Amniotic stem cell (primary cell): ENCODE data around the gene PDLIM4.

ENCODE experiments used
- DNase-seq: peaks from one replicate; lab custom pipeline; 2025; lab: John Stamatoyannopoulos, UW

PDLIM4 gene

DNA sequence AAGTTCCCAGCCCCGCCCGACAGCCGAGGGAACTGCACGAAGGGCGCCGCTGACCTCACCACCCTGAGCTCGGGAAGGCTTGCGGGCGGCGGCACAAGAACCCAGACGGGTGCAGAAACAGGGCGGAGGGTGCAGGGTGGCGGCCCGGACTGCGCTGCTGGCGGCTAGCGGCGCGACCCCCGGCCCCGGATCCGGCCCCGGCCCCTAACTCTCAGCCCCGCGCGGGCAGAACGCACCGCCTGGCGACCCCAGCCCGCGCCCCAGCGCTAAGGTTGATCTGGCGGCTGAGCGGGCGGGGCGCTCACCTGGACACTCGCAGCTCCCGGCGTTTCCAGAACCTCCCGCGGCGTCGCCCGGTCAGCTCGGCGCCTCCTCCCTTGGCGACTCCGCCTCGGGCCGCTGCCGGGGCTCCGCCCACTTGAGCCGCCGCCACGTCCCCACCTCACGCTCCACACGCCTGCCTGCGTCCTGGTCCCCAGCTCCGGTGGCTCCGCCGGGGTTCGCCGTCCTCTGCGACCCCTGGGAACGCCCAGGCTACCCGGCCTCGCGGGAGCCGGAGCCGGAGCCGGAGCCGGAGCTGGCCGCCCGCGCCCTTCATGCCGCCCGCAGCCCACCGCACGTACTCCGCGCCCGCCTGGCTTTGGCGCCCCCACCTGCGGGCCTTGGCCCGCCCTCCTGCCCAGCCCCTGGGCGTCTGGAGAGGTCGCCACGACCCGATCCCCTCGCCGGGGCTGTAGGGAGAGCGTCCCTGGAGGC lies 29.8 kb upstream of the PDLIM4 start, which contains the start of gene P4HA2:
Gene P4HA2 (minus strand): TSS at position 369 of the 756 bp plus-strand sequence. CDS start 9,227 bp downstream, outside the sequence.
- DNase-seq, result peak; percentile 56

DNA sequence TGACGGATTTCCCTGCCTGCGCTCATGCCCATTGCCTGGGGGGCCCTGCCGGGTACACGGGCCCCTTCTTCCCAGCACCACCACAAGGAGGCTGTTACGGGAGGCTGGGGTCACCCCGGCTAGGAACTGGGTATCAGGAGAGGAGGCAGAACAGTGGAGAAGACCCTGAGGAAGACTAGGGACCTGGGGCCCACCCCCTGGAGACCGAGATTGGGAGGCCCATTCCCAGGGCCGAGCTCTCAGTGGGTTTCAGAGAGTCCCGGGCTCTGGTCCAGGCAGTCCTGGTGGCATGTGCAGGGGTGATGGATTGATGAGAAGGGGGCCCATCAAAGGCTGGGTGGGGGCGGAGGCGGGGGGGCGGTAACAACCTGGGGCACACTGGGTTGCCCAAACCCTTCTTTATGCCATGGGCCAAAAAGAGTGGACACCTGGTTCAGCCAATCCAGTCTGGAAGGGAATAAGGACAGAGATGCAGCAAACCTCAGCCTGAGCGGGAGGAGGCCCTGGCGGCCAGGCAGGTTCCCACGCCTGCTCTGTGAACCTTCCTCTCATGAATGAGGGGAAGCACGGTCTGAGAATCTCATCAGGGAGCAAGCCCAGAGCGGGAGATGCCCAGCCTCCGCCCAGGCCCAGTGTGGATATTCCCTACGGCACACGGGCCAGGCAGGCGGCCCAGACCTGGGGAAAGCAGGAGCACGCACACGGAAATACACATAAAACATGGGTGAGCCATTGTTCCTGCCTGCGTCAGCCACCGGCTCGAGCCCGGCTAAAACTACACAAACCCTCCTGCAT lies 29.1 kb upstream of the PDLIM4 start:
- no peak for DNase-seq

DNA sequence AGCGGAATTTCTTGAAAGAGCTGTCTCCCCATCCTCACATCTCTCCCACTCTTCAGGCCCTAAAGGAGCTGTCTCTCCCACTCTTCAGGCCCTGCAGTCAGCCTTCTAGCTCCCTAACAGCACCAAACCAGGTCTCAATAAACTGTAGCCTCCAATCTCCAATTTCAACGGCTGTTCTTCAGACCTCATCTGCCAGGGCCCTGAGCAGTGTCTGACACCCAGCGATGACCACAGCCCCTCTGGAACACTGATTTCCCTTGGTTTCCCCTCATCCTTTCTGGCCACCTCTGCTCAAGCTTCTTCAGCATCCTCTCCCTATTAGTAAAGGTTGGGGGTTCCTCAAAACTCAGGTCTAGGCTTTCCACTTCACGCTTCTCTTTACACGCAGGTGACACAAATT lies 28.3 kb upstream of the PDLIM4 start:
- DNase-seq, result no peak

DNA sequence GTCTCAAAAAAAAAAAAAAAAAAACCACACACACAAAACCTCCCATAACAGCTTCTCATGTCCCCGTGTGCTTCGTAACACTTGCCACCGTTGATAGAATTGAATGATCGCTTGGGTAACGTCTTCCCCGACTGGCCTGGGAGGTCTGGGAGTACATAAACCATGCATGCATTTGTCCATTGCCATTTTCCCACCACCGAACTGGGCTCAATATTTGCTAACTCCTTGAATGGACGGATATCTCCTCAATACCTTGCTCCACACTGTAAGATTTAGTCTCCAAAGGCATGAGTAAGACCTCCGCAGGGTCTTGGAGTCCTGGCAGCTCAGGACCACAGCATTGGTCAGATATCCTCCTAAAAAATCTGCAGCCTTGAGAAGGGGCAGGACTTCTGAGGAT lies 26.6 kb upstream of the PDLIM4 start:
- no peak for DNase-seq

DNA sequence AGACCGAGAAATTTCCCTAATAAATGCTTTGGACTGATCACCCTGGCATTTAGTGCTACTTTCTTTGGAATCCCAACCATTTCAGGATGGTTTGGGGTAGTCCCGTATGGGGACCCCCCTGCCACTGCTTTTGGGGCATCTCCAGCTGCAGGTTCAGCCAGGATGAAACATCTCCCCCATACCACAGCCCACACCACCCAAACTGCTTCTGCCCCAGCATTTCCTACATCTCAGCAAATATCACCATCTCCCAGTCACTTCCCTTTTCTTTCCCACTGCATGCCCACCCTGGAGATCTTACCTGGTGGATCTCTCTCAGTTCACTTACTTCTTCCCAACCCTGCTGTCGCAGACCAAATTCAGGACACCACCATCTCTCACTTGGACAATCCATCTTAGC lies 25.0 kb upstream of the PDLIM4 start:
- no peak for DNase-seq

DNA sequence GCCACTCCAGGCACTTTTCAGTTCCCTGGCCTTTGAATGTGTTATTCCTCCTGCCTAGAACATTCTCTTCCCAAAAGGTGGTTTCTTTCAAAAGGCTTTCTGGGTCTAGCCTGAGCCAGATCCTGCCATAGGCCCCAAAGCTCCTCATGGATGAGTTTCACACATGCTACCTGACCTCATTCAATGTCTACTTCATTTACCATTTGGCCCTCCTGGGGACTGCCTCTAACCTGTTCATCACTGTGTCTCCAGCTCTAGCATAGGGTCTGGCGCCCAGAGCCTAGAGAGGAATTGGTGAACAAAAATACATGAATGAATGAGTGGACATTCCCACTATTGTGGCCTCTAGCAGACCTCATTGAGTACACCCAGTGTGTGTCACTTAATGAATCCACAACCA lies 24.4 kb upstream of the PDLIM4 start:
- DNase-seq, result no peak

DNA sequence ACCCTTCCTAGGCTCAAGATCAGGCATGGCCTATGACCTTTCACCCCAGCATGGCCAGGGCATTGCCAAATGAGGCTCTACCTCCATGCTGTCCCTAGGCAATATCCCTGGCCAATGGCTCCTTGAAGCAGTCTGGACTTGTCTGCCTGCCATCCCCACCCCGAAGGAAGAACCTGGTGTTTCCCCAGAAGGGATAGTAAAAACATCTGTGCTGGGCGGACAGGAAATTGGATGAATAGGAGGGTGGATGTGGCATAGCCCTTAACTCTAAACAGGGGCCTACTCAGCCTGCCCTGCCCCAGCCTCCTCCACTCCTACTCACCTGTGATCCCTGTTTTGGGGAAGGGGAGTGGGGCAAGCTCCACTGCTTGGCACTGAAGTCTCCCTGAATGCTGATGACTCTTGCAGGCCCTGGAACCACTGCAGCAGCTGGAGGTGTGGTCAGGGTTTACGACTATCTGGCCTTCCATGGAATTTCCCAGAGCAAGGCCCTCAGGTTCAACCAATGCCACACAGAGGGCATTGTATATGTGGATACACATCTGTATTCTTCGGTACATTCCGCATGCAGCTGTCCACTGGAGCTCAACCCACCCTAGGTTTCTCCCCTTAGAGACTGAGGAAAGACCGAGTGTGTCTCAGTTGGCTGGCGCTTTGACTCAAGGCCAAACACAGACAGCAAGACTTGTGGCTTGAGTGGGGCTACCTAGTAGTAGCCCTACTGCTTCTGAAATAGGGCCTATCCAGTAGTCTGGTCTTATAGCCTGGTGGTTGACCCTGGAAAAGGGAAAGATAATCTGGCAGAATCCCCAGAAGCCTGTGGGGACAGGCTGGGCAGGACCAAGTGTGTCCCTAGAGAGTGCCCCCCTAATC lies 23.4 kb upstream of the PDLIM4 start:
- DNase-seq, result no peak

DNA sequence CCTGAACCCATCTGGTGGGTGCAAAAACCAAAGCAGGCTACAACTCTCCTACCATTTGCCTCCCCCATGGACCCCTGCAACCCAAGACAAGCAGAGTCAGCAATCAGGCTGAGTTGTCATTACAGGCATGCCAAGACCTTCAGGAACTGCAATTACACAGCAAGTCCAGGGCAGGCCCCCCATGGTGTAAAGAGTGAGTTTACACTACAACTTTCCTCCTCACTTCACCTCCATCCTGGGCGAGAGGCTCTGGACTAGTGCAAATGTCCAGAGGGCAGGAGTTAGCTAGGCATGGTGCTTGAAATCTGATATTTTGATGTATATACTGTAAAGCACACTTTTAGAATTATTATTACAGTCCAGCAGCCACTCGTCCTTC lies 22.8 kb upstream of the PDLIM4 start:
- DNase-seq, result no peak

DNA sequence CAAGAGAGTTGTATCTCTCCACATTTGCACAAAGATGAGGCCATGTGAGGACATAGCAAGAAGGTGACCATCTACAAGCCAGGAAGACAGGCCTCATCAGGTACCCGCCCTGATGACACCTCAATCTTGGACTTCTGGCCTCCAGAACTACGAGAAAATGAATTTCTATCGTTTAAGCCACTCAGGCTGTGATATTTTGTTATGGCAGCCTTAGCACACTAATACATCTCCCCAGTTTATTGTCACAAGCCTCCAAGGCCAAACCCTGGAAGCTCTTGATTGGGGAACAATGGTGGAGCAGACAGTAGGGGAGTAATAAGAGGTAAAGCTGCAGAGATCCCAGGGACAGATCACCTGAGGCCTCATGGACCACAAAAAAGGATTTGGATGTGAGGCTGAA lies 22.2 kb upstream of the PDLIM4 start:
- DNase-seq, result no peak

DNA sequence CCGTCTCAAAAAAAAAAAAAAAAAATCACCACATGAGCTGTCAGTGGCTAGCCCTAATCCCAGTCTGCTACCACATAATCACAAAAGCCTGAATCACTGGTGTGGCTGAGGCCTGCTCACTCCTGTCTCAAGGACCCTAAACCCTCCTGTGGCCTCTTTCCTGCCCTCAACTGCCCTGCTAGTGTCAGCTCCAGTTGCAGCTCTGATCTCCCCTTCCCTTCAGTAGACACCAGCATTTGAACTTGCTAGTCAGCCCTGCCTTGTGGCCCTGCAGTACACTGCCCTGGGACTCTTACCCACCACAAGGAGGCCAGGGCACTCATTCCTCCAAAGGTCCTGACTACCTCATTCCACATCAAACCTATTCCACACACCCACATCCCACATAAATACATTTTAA lies 20.4 kb upstream of the PDLIM4 start:
- DNase-seq, result no peak

DNA sequence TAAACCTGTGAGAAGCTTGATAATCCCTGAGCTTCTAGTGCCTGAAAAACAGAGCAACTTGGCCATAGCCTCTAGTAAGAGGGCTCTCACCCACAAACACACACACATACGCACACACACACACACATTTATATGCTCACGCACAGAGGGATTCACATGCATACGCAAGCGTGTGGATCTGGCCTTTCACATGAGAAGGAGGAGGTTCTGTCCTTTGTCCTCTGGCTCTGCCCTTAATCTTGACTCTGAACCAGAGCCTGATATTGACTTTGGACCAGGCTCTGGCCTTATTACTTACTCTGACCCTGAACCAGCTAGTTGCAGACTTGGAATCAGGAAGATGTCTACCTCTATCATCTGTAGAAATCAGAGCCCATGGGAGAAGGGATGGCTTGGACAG lies 19.8 kb upstream of the PDLIM4 start:
- DNase-seq, result no peak

DNA sequence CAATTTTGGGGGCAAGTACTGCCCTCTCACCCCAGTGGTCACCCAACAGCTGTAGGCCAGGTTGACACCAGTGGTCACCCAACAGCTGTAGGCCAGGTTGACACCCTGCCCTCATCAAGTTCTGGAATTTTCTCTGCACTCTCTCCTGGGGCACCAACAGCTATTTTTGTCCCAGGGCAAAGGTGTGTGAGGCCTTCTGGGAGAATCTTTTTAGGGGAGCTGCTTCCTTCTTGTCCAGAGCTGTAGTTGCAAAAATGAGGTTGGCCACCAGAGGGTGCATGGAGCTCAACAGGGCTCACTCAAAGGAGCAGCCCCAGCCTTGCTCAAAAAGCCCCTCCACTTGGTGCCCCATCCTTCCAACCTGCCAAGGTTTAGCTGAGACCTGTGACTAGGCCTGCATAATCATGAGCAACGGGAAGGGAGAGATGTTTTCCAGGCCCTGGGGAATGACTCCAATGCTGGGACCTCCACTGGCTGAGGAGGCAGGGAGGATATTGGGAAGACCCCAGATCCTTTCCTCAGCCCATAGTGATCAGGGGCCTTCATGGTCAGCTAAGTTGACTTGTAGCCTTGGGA lies 19.2 kb upstream of the PDLIM4 start:
- peak; percentile 29 for DNase-seq

DNA sequence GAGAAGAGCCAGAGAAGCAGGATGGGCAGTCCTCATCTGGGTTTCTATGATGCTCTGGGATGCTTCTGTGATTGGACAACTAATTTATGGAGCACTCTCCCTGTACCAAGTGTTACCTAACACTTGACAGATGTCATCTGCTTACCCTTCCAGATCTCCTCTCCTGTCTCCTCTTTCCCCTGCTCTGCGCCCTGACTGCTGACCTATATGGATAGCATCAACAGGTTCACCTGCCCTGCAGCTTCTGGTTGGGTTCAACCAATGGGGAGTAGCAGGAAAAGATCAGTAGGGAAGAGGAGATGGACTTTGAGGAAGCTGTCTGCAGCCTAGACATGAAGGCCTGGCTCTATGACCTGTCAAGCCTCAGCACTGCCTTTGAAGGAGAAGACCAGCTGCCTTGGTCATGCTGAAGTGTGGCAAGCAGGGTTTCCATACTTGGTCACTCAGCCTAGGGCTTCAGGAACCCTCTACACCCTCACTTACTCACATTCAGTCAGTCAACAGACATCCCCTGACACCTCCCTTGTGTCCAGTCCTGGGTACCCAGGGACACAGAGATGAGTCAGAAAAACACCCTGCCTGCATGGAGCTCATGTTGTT lies 18.5 kb upstream of the PDLIM4 start:
- no peak for DNase-seq

DNA sequence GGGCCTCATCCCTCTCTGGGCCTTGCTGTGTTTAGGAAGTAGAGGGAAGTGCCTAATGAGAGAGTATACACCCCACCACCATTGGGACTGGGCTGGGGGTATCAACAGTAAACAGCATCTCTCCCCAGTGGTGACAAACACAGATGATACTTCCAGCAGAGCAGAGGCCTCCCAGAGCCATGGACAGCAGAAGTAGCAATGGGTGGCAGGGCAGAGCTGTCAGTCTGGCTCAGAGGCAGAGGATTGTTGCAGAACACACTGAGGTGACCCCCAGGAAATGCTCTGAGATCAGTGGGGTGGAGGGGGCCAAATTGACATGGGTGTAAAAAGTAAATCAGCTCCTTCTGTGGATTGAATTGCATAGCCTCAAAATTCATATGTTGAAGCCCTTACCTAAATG lies 17.7 kb upstream of the PDLIM4 start:
- DNase-seq, result no peak

DNA sequence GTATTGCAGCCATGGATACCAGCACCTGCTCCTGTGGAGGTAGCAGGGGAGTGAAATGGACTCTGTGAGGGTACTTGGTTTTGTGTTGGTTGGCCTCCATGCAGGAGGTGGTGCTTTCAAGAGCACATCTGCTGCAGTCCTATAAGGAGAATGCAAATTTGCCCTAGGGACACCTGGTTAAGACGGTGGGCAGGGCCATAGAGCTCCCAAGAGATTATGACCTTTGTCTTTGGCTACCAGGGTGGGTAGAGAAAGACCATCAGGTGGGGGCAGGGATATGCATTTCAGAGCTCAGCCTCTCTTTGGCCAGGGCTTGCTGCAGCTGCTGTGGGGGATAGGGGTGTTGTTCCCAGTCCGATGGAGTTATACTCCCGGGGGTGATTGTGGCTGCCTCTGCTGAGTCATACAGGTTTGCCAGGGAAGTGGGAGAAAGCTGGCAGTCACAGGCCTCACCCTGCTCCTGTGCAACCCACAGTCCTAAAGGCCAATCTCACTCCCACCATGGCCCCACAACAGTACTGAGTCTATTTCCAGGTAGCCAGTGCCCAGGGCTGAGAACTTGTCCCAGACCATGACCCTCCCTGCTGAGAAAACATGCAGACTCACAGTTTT lies 14.0 kb upstream of the PDLIM4 start:
- no peak for DNase-seq

DNA sequence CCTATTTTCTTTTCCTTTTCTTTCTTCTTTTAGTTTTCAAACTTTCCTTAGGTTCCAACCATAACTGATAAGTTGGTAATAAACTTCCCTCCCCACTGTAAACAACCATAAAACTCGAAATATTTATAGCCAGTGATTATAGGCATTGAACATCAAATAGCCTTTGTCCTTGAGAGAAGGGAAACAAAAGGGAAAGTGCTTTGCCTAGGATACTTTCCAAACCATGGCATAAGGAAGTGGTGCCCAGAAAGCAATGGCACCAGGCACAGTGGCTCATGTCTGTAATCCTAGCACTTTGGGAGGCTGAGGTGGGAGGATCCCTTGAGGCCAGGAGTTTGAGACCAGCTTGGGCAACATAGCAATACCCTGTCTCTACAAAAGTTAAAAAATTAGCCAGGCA lies 11.9 kb upstream of the PDLIM4 start:
- DNase-seq, result no peak

DNA sequence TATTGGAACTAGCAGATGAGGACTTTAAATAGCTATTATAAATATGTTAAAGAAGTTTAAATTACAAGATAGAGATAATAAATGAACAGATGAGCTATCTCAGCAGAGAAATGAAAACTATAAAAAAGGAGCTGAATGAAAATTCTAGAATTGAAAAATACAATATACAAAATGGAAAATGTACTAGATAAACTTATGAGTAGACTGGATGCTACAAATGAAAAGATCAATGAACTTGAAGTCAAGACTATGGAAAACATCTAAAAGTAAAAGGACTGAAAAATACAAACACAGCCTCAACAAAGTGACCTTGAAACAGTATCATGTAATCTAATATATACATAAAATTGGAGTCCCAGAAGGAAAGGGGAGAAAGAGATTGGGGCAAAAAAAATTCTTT lies 10.7 kb upstream of the PDLIM4 start:
- no peak for DNase-seq

DNA sequence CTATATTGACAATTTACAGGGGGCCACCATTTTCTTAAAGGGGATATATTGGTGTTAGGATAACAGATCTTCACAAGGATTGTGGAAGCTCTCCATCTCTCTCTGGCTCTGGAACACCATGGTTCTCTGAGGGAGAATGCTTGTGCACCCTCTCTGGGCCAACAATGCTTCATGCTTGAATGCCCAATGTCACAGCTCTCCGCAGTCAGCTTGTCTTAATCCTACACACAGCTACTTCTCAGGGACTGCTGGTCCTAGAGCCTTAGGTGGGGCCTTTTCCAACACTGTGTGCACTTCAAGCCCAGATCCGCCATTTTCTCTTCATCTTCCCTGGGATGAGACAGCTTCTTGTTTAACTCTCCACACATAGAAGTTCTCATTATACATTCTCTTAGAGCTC lies 6.9 kb upstream of the PDLIM4 start:
- DNase-seq, result no peak

DNA sequence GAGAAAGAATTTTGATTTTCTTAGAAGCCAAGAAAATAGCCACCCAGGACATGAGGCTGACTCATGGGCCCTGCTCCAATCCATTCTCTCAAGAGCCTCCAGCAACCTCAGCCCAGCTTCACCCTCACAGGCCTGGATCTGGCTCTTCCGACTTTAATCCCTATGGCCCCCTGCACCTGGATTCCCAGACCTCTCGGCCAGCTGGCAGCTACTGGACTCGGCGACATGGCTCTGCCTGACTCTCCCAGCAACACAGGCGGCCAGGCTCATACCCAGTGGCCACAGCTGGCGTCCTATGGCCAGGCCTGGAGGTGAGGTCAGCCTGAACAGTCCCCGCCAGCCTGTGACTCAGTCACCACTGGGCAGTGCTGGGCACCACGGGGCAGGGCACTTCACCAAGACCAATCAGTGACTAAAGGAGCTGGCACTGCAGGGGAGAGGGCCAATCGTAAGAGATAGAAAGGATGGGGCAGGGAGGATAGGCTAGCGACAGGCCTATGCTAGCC lies 6.2 kb upstream of the PDLIM4 start:
- DNase-seq, result no peak

DNA sequence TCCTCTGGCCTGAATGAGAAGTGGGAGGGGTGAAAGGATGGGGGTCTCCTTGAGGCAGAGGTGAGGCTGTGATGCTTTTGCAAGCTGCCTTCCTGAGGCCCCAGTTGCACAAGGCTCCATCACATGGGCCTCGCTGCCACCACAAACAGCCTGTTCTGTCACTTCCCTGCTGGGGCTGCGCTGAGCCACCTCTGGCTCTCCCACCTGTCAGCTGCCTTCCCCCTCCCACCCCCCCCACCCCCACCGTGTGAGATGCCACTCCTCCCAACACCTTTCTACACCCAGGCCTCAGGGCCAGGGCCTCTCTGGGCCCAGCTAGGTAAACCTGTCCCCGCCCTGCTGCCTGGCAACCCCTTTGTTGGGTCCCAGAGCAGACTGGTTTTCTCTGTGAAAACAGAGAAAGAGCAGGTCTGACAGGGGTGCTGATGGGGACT lies 4.5 kb upstream of the PDLIM4 start:
- no peak for DNase-seq
